Testis (tissue), 3 donors: ENCODE measurements around the gene PLB1. TPM values are rescaled to one million over a fixed set of nuclear protein-coding genes. Genes with fewer than 3 reads are reported as not detected.
"Not testable (repeated sequence)": the region's sequence is repeated elsewhere in the genome, so short reads cannot be mapped to it uniquely, and the experiment has no call there.

Experiments
- DNase-seq: peaks from one replicate; pipeline ENCODE4 v3.0.0-alpha.2; 2019
- H3K27ac ChIP-seq, 2 donors: fragments of 200-600 bp; sonication (generic); one replicate each; pipeline ENCODE4 v1.5.1; 2019
- H3K27me3 ChIP-seq: fragments of 200-600 bp; sonication (generic); one replicate; pipeline ENCODE4 v1.5.1; 2019
- H3K36me3 ChIP-seq: fragments of 200-600 bp; sonication (generic); one replicate; pipeline ENCODE4 v1.5.1; 2017; ENCODE audit warnings: low read depth; ENCODE audit errors: missing control alignments
- H3K4me1 ChIP-seq: fragments of 200-600 bp; sonication (generic); one replicate; pipeline ENCODE4 v1.5.1; 2019
- H3K4me3 ChIP-seq, 2 donors: fragments of 200-600 bp; sonication (generic); one replicate each; pipeline ENCODE4 v1.5.1; 2017 to 2019
- H3K9me3 ChIP-seq: fragments of 200-600 bp; sonication (generic); one replicate; pipeline ENCODE4 v1.5.1; 2017
- CTCF ChIP-seq, 3 experiments: fragments of 450-650 bp in 2 of 3; fragments of 200-600 bp in 1 of 3; sonication (generic) in 1 of 3; IDR thresholded peaks; one replicate each; pipeline ENCODE4 v1.5.1; 2016 to 2019; ENCODE audit warnings: antibody characterized with exemption in 3 of 3, mild to moderate bottlenecking in 2 of 3, moderate library complexity in 1 of 3
- POLR2A ChIP-seq: fragments of 450-650 bp; IDR thresholded peaks from one replicate; pipeline ENCODE4 v1.6.1; 2017; ENCODE audit warnings: antibody characterized with exemption, mild to moderate bottlenecking, moderate library complexity
- WGBS, 2 donors: methylation state at CpG; one replicate each; pipeline ENCODE4 v1.1.5; 2018; 5-methylcytosine and 5-hydroxymethylcytosine counted together
- intact Hi-C: fragments of 100-400 bp; cut with DNase I; formaldehyde crosslinking; loops from one replicate; pipeline ENCODE4 v1.15.1; 2023; ENCODE audit warnings: low total_unique reads
- polyA plus RNA-seq: library from polyadenylated mRNA; stranded (reverse); fragments of 350-450 nt; fragmentation: Illumina TruSeq; extraction: RNeasy Lipid Tissue Mini Kit (QIAGEN cat#74804); gene quantifications from one replicate; pipeline ENCODE4 v1.2.3, GENCODE V29; 2014; ENCODE audit warnings: low read depth, low replicate concordance; ENCODE audit not compliant: insufficient read depth
- total RNA-seq, 2 donors: library from RNA; depleted of rRNA; stranded (reverse); fragments of >200 nt; gene quantifications; one replicate each; pipeline ENCODE4 v1.2.3, GENCODE V29; 2016

PLB1 gene
- total and polyA plus RNA-seq, 3 donors from 2014 or later, result 7.6 to 10.9 (median 10.4) TPM

GRCh38 chr2:28547223-28547860 is 51.5 kb downstream of the PLB1 start:
- no peaks in the 10 kb centered on the region for H3K9me3 ChIP-seq
- no peak for DNase-seq
- TF ChIP-seq POLR2A, result no peak
- TF ChIP-seq CTCF (IDR thresholded peaks at IDR 0.05), result no peak

DNA sequence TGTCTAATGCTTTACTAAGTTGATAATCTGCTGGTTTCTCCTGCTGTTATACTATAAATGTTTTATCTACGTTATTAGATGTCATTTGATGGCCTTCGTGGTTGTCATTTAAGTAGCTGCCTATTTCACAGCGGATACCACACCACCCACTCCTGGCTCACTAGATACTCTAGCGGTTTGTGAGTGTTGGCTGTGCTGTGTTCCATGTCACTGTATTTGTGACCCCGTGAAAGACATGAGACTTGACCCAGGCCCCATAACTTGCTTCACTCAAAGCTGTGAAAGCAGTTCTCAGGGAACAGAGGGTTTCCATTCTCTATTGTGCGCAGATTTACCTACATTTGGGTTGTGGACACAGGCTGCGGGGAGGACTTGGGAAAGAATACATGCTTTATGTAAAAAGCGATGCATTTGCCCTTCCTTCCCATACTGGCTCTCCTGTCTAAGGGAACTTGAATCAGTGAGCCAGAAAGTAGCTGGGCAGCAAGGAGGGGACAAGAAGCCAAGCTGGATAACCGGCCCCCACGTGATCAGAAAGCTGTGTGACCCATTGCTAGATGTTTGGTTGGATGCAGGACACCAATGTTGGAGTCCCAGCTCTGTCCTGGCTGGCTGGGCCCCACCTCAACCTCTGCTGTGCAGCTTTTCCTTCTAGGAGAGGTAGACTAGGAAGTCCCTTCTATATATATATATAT is 52.2 kb downstream of the PLB1 start:
- H3K27me3 ChIP-seq, result no peaks in the 10 kb centered on the region
- no peaks in the 10 kb centered on the region for H3K9me3 ChIP-seq
- WGBS, 2 donors, result 88 to 90% methylated on average over 10 of the region's 10 CpGs
- no peak overlapping the region for H3K27ac ChIP-seq
- H3K36me3 ChIP-seq, result no peaks in the 10 kb centered on the region
- H3K4me1 ChIP-seq, result no peaks in the 10 kb centered on the region
- H3K4me3 ChIP-seq, result no peak overlapping the region
- no peak for TF ChIP-seq CTCF (IDR thresholded peaks at IDR 0.05)
- TF ChIP-seq POLR2A, result no peak
- intact Hi-C loops, result no loop called here
- DNase-seq, result no peak

More at GRCh38 chr2:28547223-28547860, 51.5 kb downstream of the PLB1 start:
- Histone ChIP-seq H3K36me3 (no peaks in the 10 kb centered on the region), H3K27ac (no peak overlapping the region), H3K4me1 (no peaks in the 10 kb centered on the region), H3K27me3 (no peaks in the 10 kb centered on the region), H3K4me3 (no peak overlapping the region)
- intact Hi-C loops, result no loop called here
- WGBS, 2 donors, result 79 to 84% methylated on average over 7 of the region's 7 CpGs

- H3K9me3 ChIP-seq, H3K27me3 ChIP-seq, H3K27ac ChIP-seq, H3K4me1 ChIP-seq, H3K4me3 ChIP-seq, H3K36me3 ChIP-seq, DNase-seq, intact Hi-C loops: not testable (repeated sequence)
- WGBS, 2 donors, result 92 to 97% methylated on average over 10 of the region's 10 CpGs
Observed at GRCh38 chr2:28550345-28550744, 54.5 kb downstream of the PLB1 start.

DNA sequence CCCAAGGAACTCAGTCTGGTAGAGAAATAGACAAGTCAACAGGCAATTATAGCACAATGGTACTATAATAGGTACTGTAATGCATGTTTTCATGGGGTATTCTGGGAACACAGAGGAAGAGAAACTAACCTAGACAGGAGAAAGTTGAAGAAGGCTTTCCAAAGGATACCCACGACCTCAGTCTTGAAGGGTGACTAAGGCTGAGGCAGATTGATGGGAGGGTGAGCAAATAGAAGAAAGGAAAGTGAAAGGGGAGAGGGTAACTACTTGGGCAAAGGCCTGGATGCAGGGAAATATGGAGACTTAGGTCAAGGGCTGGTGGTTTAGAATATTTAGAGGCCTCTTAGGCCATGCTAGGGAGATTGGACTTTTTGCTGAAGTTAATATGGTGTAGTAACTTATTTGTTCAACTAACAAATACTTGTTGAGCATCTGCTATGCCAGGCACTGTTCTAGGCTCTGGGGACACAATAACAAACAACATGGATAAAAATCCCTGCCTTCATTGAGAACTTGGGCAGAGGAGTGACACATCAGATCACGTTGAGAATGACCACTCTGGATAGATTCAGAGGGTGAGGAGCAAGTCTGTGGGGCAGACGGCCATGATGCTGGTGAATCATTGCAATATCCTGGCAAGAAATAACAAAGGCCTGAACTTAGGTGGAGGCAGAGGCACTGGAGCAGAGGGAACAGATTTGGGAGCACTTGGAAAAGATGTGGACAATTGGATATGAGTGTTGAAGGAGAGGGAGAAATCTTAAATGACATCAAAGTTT is 56.4 kb downstream of the PLB1 start:
- Histone ChIP-seq H3K4me1 (no peaks in the 10 kb centered on the region), H3K36me3 (no peaks in the 10 kb centered on the region), H3K9me3 (no peaks in the 10 kb centered on the region), H3K27ac (no peak overlapping the region), H3K27me3 (no peaks in the 10 kb centered on the region), H3K4me3 (no peak overlapping the region)
- DNase-seq, result no peak
- TF ChIP-seq POLR2A (no peak), CTCF (IDR thresholded peaks at IDR 0.05) (no peak)
- intact Hi-C loops, result no loop called here
- 77 to 82% methylated on average over 3 of the region's 3 CpGs for WGBS, 2 donors

GRCh38 chr2:28556303-28556702 is 60.4 kb downstream of the PLB1 start:
- H3K4me1 ChIP-seq, result no peaks in the 10 kb centered on the region
- no peak overlapping the region for H3K4me3 ChIP-seq
- TF ChIP-seq CTCF (IDR thresholded peaks at IDR 0.05) (no peak), POLR2A (no peak)
- WGBS, 2 donors, result 81 to 86% methylated on average over 4 of the region's 4 CpGs
- intact Hi-C loops, result no loop called here
- no peaks in the 10 kb centered on the region for H3K9me3 ChIP-seq
- no peak overlapping the region for H3K27ac ChIP-seq
- no peak for DNase-seq
- no peaks in the 10 kb centered on the region for H3K27me3 ChIP-seq
- H3K36me3 ChIP-seq, result no peaks in the 10 kb centered on the region
